ENCODE results near the gene DLGAP4.

DLGAP4 gene

GRCh38 chr20:36447101-36447500, 141.0 kb downstream of the DLGAP4 start:
- Histone ChIP-seq H3K9me3 (ENCODE audit: control insufficient read depth, low read length) (no peaks in the 10 kb centered on the region), H3K27me3 (ENCODE audit: control insufficient read depth, insufficient read depth, low read length, poor library complexity, severe bottlenecking) (no peaks in the 10 kb centered on the region), H3K4me1 (ENCODE audit: control insufficient read depth, insufficient read depth, low read length) (no peaks in the 10 kb centered on the region), H3K27ac (ENCODE audit: insufficient read depth, low read depth, low read length, poor library complexity, severe bottlenecking) (no peak overlapping the region), H3K4me3 (ENCODE audit: insufficient read depth, low read depth, low read length) (no peak overlapping the region), H3K36me3 (ENCODE audit: control insufficient read depth, insufficient read depth, low read length) (no peaks in the 10 kb centered on the region)

DNA sequence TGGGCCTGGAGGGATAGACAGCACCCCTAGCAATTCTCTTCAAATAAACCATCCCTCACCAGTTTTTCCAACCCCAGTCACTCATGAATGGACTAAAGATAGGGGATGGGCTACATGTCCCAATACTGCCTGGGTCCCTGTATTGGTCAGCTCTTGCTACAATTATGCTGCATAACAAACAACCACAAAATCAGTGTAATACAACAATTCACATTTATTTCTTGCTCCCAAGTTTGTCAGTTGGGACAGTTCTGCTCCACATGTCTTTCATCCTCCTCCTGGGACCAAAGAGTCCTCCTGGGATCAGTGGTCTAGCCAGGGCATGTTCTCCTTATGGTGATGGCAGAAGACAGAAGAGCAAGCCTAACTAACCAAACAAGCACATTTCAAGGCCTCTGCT, 143.5 kb downstream of the DLGAP4 start:
- Histone ChIP-seq H3K4me3 (ENCODE audit: insufficient read depth, low read depth, low read length) (no peak overlapping the region), H3K27ac (ENCODE audit: insufficient read depth, low read depth, low read length, poor library complexity, severe bottlenecking) (no peak overlapping the region), H3K36me3 (ENCODE audit: control insufficient read depth, insufficient read depth, low read length) (no peaks in the 10 kb centered on the region), H3K27me3 (ENCODE audit: control insufficient read depth, insufficient read depth, low read length, poor library complexity, severe bottlenecking) (no peaks in the 10 kb centered on the region), H3K9me3 (ENCODE audit: control insufficient read depth, low read length) (no peaks in the 10 kb centered on the region), H3K4me1 (ENCODE audit: control insufficient read depth, insufficient read depth, low read length) (peaks cover 5% of the 10 kb centered on the region)

GRCh38 chr20:36454332-36454697, 148.2 kb downstream of the DLGAP4 start:
- no peaks in the 10 kb centered on the region for H3K36me3 ChIP-seq (ENCODE audit: control insufficient read depth, insufficient read depth, low read length)
- H3K4me1 ChIP-seq (ENCODE audit: control insufficient read depth, insufficient read depth, low read length), result peaks cover 14% of the 10 kb centered on the region
- 57 to 69% methylated on average over 4 of the region's 4 CpGs for WGBS, 2 experiments
- H3K9me3 ChIP-seq (ENCODE audit: control insufficient read depth, low read length), result no peaks in the 10 kb centered on the region
- no peak overlapping the region for H3K27ac ChIP-seq (ENCODE audit: insufficient read depth, low read depth, low read length, poor library complexity, severe bottlenecking)
- peak overlapping the region; percentile 6 for H3K4me3 ChIP-seq (ENCODE audit: insufficient read depth, low read depth, low read length)
- H3K27me3 ChIP-seq (ENCODE audit: control insufficient read depth, insufficient read depth, low read length, poor library complexity, severe bottlenecking), result no peaks in the 10 kb centered on the region

- Histone ChIP-seq H3K9me3 (ENCODE audit: control insufficient read depth, low read length) (no peaks in the 10 kb centered on the region), H3K4me1 (ENCODE audit: control insufficient read depth, insufficient read depth, low read length) (peaks cover 14% of the 10 kb centered on the region), H3K36me3 (ENCODE audit: control insufficient read depth, insufficient read depth, low read length) (no peaks in the 10 kb centered on the region), H3K27me3 (ENCODE audit: control insufficient read depth, insufficient read depth, low read length, poor library complexity, severe bottlenecking) (no peaks in the 10 kb centered on the region), H3K27ac (ENCODE audit: insufficient read depth, low read depth, low read length, poor library complexity, severe bottlenecking) (no peak overlapping the region), H3K4me3 (ENCODE audit: insufficient read depth, low read depth, low read length) (peak overlapping the region; percentile 6)
- WGBS, 2 experiments, result 40 to 44% methylated on average over 9 of the region's 9 CpGs
Measured at GRCh38 chr20:36454698-36455427, 148.7 kb downstream of the DLGAP4 start.

GRCh38 chr20:36455972-36456625, 150.0 kb downstream of the DLGAP4 start:
- WGBS, 2 experiments, result 92 to 93% methylated on average over 9 of the region's 9 CpGs
- Histone ChIP-seq H3K9me3 (ENCODE audit: control insufficient read depth, low read length) (no peaks in the 10 kb centered on the region), H3K4me1 (ENCODE audit: control insufficient read depth, insufficient read depth, low read length) (peaks cover 14% of the 10 kb centered on the region), H3K27ac (ENCODE audit: insufficient read depth, low read depth, low read length, poor library complexity, severe bottlenecking) (no peak overlapping the region), H3K27me3 (ENCODE audit: control insufficient read depth, insufficient read depth, low read length, poor library complexity, severe bottlenecking) (no peaks in the 10 kb centered on the region), H3K4me3 (ENCODE audit: insufficient read depth, low read depth, low read length) (no peak overlapping the region), H3K36me3 (ENCODE audit: control insufficient read depth, insufficient read depth, low read length) (no peaks in the 10 kb centered on the region)

DNA sequence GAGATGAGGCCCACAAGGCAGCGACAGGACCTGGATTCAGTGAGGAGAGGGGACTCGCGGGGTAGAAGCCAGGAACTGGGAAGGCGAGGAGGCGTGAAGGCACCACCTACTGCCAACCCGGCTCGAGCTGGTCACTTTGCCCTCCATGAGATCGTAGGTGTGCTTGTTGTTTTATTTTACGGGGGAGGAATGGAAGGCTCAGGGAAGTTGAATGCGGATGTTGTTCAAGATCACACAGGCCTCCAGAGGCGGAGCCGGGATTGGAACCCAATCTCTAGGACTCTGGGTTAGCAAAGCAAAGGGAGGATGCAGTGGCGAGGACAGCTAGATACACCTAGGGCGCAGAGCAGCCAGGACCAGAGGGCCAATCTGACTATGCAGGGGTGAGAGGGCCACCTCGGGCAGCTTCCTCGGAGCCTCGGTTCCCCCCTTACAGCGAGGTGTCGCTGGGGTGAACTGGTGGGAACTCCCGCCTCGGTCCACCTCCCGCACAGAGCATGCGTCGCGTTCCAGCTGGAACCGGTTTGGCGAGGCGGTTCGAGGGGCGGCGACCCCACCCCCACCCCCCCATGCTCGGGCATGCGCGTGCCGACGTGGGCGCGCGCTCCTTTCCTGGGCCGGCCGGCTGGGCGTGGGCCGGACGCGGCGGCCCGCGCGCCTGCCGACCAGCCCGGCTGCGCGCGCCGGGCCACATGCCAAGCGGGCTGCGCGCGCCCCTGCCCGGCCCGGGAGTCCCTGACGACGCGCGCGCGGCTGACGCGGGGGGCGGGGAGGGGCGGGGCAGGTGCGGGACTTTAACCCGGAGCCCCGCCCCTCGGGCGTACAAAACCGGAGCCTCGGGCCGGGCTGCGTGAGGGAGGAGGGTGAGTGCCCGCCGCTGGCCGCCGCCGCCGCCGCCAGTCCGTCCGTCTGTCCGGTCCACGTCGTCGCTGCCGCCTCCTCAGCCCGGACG, 154.8 kb downstream of the DLGAP4 start:
- H3K27ac ChIP-seq (ENCODE audit: insufficient read depth, low read depth, low read length, poor library complexity, severe bottlenecking), result peak overlapping the region; percentile 48
- H3K9me3 ChIP-seq (ENCODE audit: control insufficient read depth, low read length), result no peaks in the 10 kb centered on the region
- WGBS, 2 experiments, result 12% methylated on average over 95 of the region's 96 CpGs
- H3K27me3 ChIP-seq (ENCODE audit: control insufficient read depth, insufficient read depth, low read length, poor library complexity, severe bottlenecking), result no peaks in the 10 kb centered on the region
- H3K36me3 ChIP-seq (ENCODE audit: control insufficient read depth, insufficient read depth, low read length), result no peaks in the 10 kb centered on the region
- peak overlapping the region; percentile 56 for H3K4me3 ChIP-seq (ENCODE audit: insufficient read depth, low read depth, low read length)
- peaks cover 16% of the 10 kb centered on the region for H3K4me1 ChIP-seq (ENCODE audit: control insufficient read depth, insufficient read depth, low read length)

- Histone ChIP-seq H3K27ac (ENCODE audit: insufficient read depth, low read depth, low read length, poor library complexity, severe bottlenecking) (no peak overlapping the region), H3K9me3 (ENCODE audit: control insufficient read depth, low read length) (no peaks in the 10 kb centered on the region), H3K4me1 (ENCODE audit: control insufficient read depth, insufficient read depth, low read length) (peaks cover 24% of the 10 kb centered on the region), H3K27me3 (ENCODE audit: control insufficient read depth, insufficient read depth, low read length, poor library complexity, severe bottlenecking) (no peaks in the 10 kb centered on the region), H3K36me3 (ENCODE audit: control insufficient read depth, insufficient read depth, low read length) (no peaks in the 10 kb centered on the region), H3K4me3 (ENCODE audit: insufficient read depth, low read depth, low read length) (peak overlapping the region; percentile 56)
- 1% methylated on average over 39 to 50 of the region's 58 CpGs for WGBS, 2 experiments
Measured at GRCh38 chr20:36461600-36462439, 155.7 kb downstream of the DLGAP4 start.

DNA sequence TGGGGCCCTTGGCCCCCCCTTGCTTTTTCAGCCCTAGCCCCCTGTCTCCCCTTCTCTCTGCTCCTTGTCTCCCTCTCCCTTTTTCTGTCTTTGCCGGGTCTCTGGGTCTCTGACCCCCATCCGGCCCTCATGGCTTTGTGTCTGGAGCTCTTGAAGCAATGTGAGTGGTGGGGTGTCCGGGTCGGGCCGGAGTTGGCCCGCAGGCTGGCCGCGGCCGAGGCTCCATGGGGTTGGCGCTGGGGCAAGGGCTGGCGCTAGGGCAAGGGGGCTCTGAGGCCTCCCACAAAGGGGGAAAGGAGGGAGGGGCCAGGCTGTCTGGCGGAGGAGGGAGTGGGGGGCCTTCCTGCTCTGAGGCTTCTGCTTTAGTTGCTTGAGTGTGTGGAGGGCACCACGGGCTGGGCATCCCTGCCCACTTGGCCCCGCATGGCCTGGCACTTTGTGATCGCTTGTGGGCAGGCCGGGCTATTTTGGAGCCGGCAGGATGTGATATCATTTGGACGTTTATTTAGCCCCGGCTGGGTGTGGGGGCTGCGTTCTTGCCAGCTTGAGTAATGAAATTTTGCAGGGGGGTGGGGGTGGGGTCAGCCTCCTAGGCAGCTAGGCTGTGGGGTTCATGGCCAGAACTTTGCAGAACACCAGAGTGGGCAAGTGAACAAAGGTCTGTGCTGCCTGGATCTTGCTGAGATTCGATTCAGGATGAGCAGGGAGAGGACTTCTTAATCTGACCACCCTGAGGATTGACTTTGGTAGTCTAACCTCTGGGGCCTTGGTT, 156.5 kb downstream of the DLGAP4 start:
- 13% methylated on average over 20 to 21 of the region's 21 CpGs for WGBS, 2 experiments
- no peaks in the 10 kb centered on the region for H3K9me3 ChIP-seq (ENCODE audit: control insufficient read depth, low read length)
- no peaks in the 10 kb centered on the region for H3K36me3 ChIP-seq (ENCODE audit: control insufficient read depth, insufficient read depth, low read length)
- H3K27me3 ChIP-seq (ENCODE audit: control insufficient read depth, insufficient read depth, low read length, poor library complexity, severe bottlenecking), result no peaks in the 10 kb centered on the region
- H3K27ac ChIP-seq (ENCODE audit: insufficient read depth, low read depth, low read length, poor library complexity, severe bottlenecking), result no peak overlapping the region
- H3K4me1 ChIP-seq (ENCODE audit: control insufficient read depth, insufficient read depth, low read length), result peaks cover 24% of the 10 kb centered on the region
- H3K4me3 ChIP-seq (ENCODE audit: insufficient read depth, low read depth, low read length), result peak overlapping the region; percentile 56
